ENCODE data around the gene NAALADL2. TPM values are rescaled to one million over a fixed set of nuclear protein-coding genes. Genes with fewer than 3 reads are reported as not detected.

NAALADL2 gene
- total RNA-seq, 1 experiment from 2014 or later: 1.6 TPM

GRCh38 chr3:175526191-175526590, 667.1 kb downstream of the NAALADL2 start:
- peaks cover 16 to 18% of the 10 kb centered on the region in 2 experiments for H3K4me1 Mint-ChIP-seq
- Histone ChIP-seq H3K79me2 (ENCODE audit: insufficient read depth, low read length) (no peaks in the 10 kb centered on the region), H3T11ph (ENCODE audit: low read length) (no peak overlapping the region), H3K56ac (ENCODE audit: insufficient read length, low read depth, low read length) (no peak overlapping the region), H3K14ac (ENCODE audit: insufficient read depth, low read length) (no peak overlapping the region), H3K27me3 (ENCODE audit: insufficient read depth, low read length) (no peaks in the 10 kb centered on the region), H3K79me1 (ENCODE audit: insufficient read depth, low read depth, low read length, poor library complexity, severe bottlenecking) (no peaks in the 10 kb centered on the region), H3K9ac (ENCODE audit: extremely low read depth, insufficient read length, low read length) (no peak overlapping the region), H3K27ac (ENCODE audit: insufficient read length, low read depth, low read length) (no peak overlapping the region), H3K23me2 (ENCODE audit: insufficient read length, low read depth, low read length, poor library complexity, severe bottlenecking) (no peaks in the 10 kb centered on the region), H2BK5ac (ENCODE audit: insufficient read length, low read length) (no peak overlapping the region), H4K8ac (replicated peaks; ENCODE audit: insufficient read length, low read depth, low read length) (no peak overlapping the region), H3K4me2 (ENCODE audit: insufficient read depth, insufficient read length, low read length) (no peak overlapping the region), H2BK15ac (ENCODE audit: low read depth, low read length) (no peak overlapping the region), H4K20me1 (ENCODE audit: control insufficient read depth, insufficient read depth, insufficient read length) (no peaks in the 10 kb centered on the region), H4K5ac (ENCODE audit: insufficient read length, low read depth, low read length) (no peak overlapping the region), H2BK20ac (ENCODE audit: low read depth, low read length, poor library complexity, severe bottlenecking) (no peak overlapping the region), H3K4ac (ENCODE audit: low read depth, low read length) (no peak overlapping the region), H3K9me3 (ENCODE audit: control insufficient read depth, low read depth, low read length) (no peaks in the 10 kb centered on the region), H4K91ac (ENCODE audit: insufficient read length, low read depth, low read length) (no peak overlapping the region), H3K18ac (ENCODE audit: insufficient read length, low read depth, low read length) (no peak overlapping the region), H3K23ac (ENCODE audit: insufficient read length, low read depth, low read length) (no peak overlapping the region), H2BK120ac (ENCODE audit: low read depth, low read length, poor library complexity, severe bottlenecking) (no peak overlapping the region), H3K4me1 (ENCODE audit: insufficient read depth, low read length) (no peaks in the 10 kb centered on the region), H2BK12ac (ENCODE audit: insufficient read length, low read depth, low read length) (no peak overlapping the region), H2AFZ (ENCODE audit: low read length) (no peak overlapping the region), H2AK5ac (ENCODE audit: insufficient read length, low read length) (no peak overlapping the region)
- no peaks in the 10 kb centered on the region for H3K27me3 Mint-ChIP-seq (ENCODE audit: low read depth)
- TF ChIP-seq CTCF (conservative IDR thresholded peaks at IDR 0.05): no peak
- no CpG with 5 or more reads among the region's 2 CpGs for WGBS (ENCODE audit: extremely low coverage, insufficient read length, low lambda C conversion rate)
- peak overlapping the region; percentile 32 to 67; a peak in 4 of 5 replicates for H3K4me3 Mint-ChIP-seq
- peak overlapping the region; percentile 4 to 95 (median 32); a peak in 5 of 7 replicates for H3K27ac Mint-ChIP-seq
- peaks cover 0 to 12% (median 3%) of the 10 kb centered on the region in 3 experiments; a peak in 4 of 7 replicates for H3K36me3 Mint-ChIP-seq (ENCODE audit: insufficient read depth in 1 of 3, low read depth in 3 of 3)
- no peak for DNase-seq
- H3K9me3 Mint-ChIP-seq: peaks cover 0 to 2% of the 10 kb centered on the region in 2 experiments; a peak in 2 of 5 replicates

Measured in H9 (cell line).